ENCODE data around the gene IL36B. TPM values are rescaled to one million over a fixed set of nuclear protein-coding genes. Genes with fewer than 3 reads are reported as not detected.

The IL36B gene
- total and polyA plus RNA-seq, 9 of the 15 experiments (the other 6 are each of a cell fraction or from before 2014, with no cell fraction given): not detected

DNA sequence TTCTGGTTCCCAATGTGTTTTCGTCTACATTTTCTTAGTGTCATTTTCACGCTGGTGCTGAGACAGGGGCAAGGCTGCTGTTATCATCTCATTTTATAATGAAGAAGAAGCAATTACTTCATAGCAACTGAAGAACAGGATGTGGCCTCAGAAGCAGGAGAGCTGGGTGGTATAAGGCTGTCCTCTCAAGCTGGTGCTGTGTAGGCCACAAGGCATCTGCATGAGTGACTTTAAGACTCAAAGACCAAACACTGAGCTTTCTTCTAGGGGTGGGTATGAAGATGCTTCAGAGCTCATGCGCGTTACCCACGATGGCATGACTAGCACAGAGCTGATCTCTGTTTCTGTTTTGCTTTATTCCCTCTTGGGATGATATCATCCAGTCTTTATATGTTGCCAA is 67.6 kb downstream of the IL36B start:
- H3K4me2 ChIP-seq (ENCODE audit: insufficient read depth, low read length): no peak overlapping the region
- intact Hi-C loops (cut with micrococcal nuclease): no loop called here
- ATAC-seq: no peak
- FAIRE-seq: no peak
- H3K36me3 ChIP-seq (ENCODE audit: control insufficient read depth, insufficient read depth, low read length): no peaks in the 10 kb centered on the region
- H3K4me3 ChIP-seq: no peak overlapping the region
- no peaks in the 10 kb centered on the region for H3K4me1 ChIP-seq (replicated peaks in 1 of 2; ENCODE audit: control insufficient read depth in 2 of 2, insufficient read depth in 2 of 2, low read length in 2 of 2)
- H3K27me3 ChIP-seq (ENCODE audit: control insufficient read depth in 2 of 2, insufficient read depth in 2 of 2, low read length in 2 of 2): peaks cover 16 to 23% of the 10 kb centered on the region in 2 experiments; a peak in 4 of 5 replicates
- no TSS peak for BruUV-seq (replicated peaks)
- TF ChIP-seq BDP1 (IDR thresholded peaks at IDR 0.05; ENCODE audit: insufficient read depth, insufficient read length) (no peak), JUNB (CRISPR knock-in tag; conservative IDR thresholded peaks at IDR 0.05) (no peak), BMI1 (IDR thresholded peaks at IDR 0.05; ENCODE audit: low read length) (no peak), EP400 (IDR thresholded peaks at IDR 0.05) (no peak), HNRNPL (IDR thresholded peaks at IDR 0.05; ENCODE audit: low read depth, low read length) (no peak), SETDB1 (IDR thresholded peaks at IDR 0.05; ENCODE audit: low read length) (no peak), ZNF699 (CRISPR knock-in tag; IDR thresholded peaks at IDR 0.05; ENCODE audit: insufficient replicate concordance) (no peak), MYC (IDR thresholded peaks at IDR 0.05; ENCODE audit: low read depth, low read length) (no peak), MYC (CRISPR knock-in tag; IDR thresholded peaks at IDR 0.05; ENCODE audit: borderline replicate concordance, low read depth) (no peak), MAFK (IDR thresholded peaks at IDR 0.05; ENCODE audit: low read length) (no peak)
- TF ChIP-seq, protein P1, sequence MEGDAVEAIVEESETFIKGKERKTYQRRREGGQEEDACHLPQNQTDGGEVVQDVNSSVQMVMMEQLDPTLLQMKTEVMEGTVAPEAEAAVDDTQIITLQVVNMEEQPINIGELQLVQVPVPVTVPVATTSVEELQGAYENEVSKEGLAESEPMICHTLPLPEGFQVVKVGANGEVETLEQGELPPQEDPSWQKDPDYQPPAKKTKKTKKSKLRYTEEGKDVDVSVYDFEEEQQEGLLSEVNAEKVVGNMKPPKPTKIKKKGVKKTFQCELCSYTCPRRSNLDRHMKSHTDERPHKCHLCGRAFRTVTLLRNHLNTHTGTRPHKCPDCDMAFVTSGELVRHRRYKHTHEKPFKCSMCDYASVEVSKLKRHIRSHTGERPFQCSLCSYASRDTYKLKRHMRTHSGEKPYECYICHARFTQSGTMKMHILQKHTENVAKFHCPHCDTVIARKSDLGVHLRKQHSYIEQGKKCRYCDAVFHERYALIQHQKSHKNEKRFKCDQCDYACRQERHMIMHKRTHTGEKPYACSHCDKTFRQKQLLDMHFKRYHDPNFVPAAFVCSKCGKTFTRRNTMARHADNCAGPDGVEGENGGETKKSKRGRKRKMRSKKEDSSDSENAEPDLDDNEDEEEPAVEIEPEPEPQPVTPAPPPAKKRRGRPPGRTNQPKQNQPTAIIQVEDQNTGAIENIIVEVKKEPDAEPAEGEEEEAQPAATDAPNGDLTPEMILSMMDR (IDR thresholded peaks at IDR 0.05 in 2 of 3, conservative IDR thresholded peaks at IDR 0.05 in 1 of 3; ENCODE audit: insufficient read depth in 2 of 3, low read depth in 1 of 3, low read length in 3 of 3): no peak; a peak in 1 of 6 replicates
- no peak overlapping the region for H2AFZ ChIP-seq (ENCODE audit: low read depth, low read length)
- H3K79me2 ChIP-seq (ENCODE audit: control insufficient read depth, insufficient read depth, low read length): no peaks in the 10 kb centered on the region
- ChIA-PET CTCF (ENCODE audit: low intra/inter-chr PET ratio) (interaction anchor here (0.9 to 1.2 kb wide), 3 partner anchors 26 to 65 kb away, joined by 4 to 5 read pairs (median 4); no protein-coding TSS in a partner anchor), POLR2A (interaction anchor here (0.6 kb wide), 1 partner anchor 792 kb away, joined by 4 read pairs; no protein-coding TSS in a partner anchor)
- 10% methylated on average over 5 of the region's 5 CpGs for WGBS (ENCODE audit: insufficient coverage, low coverage, missing lambda C conversion rate)
- no peaks in the 10 kb centered on the region for H4K20me1 ChIP-seq (replicated peaks; ENCODE audit: control insufficient read depth, insufficient read depth, low read length)
- no peak overlapping the region for H3K27ac ChIP-seq (ENCODE audit: extremely low read depth, low read depth, low read length)
- H3K9me3 ChIP-seq (replicated peaks; ENCODE audit: control insufficient read depth, insufficient read depth, low read depth, low read length): no peaks in the 10 kb centered on the region
- in situ Hi-C loops (cut with MboI): no loop called here
- H3K9me1 ChIP-seq (ENCODE audit: control insufficient read depth, insufficient read depth, low read length): no peaks in the 10 kb centered on the region
- no peak for DNase-seq (ENCODE audit: extremely low read depth in 1 of 4, low spot score in 3 of 4)
- H3K9ac ChIP-seq (ENCODE audit: insufficient read depth in 1 of 2, low read depth in 2 of 2, low read length in 2 of 2): no peak overlapping the region
